Measurements from ENCODE around the gene UGT1A5.

DNA sequence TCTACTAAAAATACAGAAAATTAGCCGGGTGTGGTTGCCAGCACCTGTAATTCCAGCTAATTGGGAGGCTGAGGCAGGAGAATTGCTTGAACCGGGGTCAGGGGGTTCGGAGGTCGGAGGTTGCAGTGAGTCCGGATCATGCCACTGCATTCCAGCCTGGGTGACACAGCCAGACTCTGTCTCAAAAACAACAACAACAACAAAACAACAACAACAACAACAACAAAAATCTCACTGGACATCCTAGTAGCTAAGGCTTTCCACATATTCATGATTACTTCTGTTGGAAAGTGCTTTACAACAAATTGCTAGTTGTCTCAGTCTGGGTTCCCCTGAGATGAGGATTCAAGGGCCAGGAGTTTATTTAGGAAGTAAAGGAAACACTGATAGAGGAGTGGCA lies 61.1 kb downstream of the UGT1A5 start:
- TF ChIP-seq, protein P1, sequence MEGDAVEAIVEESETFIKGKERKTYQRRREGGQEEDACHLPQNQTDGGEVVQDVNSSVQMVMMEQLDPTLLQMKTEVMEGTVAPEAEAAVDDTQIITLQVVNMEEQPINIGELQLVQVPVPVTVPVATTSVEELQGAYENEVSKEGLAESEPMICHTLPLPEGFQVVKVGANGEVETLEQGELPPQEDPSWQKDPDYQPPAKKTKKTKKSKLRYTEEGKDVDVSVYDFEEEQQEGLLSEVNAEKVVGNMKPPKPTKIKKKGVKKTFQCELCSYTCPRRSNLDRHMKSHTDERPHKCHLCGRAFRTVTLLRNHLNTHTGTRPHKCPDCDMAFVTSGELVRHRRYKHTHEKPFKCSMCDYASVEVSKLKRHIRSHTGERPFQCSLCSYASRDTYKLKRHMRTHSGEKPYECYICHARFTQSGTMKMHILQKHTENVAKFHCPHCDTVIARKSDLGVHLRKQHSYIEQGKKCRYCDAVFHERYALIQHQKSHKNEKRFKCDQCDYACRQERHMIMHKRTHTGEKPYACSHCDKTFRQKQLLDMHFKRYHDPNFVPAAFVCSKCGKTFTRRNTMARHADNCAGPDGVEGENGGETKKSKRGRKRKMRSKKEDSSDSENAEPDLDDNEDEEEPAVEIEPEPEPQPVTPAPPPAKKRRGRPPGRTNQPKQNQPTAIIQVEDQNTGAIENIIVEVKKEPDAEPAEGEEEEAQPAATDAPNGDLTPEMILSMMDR (IDR thresholded peaks at IDR 0.05; ENCODE audit: insufficient read depth, low read length, poor library complexity, severe bottlenecking) = no peak
- TF ChIP-seq EZH2phosphoT487 (conservative IDR thresholded peaks at IDR 0.05; ENCODE audit: low read length) = no peak

Data from SU-DHL-6 (cell line).